Measurements from ENCODE around the gene TFCP2. TPM values are rescaled to one million over a fixed set of nuclear protein-coding genes. Genes with fewer than 3 reads are reported as not detected.

TFCP2 gene
- total RNA-seq, 1 donor from 2014 or later: 20.6 TPM

DNA sequence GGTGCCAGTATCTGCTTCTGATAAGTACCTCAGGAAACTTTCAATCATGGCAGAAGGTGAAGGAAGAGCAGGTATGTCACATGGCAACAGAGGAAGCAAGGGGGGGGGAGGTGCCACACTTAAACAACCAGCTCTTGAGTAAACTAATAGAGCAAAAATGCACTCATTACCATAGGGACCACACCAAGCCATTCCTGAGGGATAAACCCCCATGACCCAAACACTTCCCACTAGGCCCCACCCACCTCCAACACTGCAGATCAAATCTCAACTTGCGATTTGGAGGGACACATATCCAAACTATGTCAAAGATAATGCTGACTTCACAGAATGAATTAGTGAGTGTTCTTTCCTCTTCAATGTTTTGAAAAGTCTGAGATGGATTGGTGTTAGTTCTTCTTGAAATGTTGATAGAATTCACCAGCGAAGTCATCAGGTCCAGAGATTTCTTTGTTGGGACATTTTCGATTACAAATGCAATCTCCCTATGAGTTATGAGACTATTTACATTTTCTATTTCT, 16.6 kb downstream of the TFCP2 start:
- H3K4me1 Mint-ChIP-seq (ENCODE audit: unreplicated experiment): peaks cover 8% of the 10 kb centered on the region
- TF ChIP-seq, protein P1, sequence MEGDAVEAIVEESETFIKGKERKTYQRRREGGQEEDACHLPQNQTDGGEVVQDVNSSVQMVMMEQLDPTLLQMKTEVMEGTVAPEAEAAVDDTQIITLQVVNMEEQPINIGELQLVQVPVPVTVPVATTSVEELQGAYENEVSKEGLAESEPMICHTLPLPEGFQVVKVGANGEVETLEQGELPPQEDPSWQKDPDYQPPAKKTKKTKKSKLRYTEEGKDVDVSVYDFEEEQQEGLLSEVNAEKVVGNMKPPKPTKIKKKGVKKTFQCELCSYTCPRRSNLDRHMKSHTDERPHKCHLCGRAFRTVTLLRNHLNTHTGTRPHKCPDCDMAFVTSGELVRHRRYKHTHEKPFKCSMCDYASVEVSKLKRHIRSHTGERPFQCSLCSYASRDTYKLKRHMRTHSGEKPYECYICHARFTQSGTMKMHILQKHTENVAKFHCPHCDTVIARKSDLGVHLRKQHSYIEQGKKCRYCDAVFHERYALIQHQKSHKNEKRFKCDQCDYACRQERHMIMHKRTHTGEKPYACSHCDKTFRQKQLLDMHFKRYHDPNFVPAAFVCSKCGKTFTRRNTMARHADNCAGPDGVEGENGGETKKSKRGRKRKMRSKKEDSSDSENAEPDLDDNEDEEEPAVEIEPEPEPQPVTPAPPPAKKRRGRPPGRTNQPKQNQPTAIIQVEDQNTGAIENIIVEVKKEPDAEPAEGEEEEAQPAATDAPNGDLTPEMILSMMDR (IDR thresholded peaks at IDR 0.05): no peak
- no peaks in the 10 kb centered on the region for H3K9me3 Mint-ChIP-seq (ENCODE audit: unreplicated experiment)
- no peaks in the 10 kb centered on the region for H3K36me3 Mint-ChIP-seq (ENCODE audit: unreplicated experiment)
- no peaks in the 10 kb centered on the region for H3K27me3 Mint-ChIP-seq (ENCODE audit: unreplicated experiment)
- no peak for DNase-seq (ENCODE audit: extremely low spot score, unreplicated experiment)
- no peak overlapping the region for H3K4me3 Mint-ChIP-seq (ENCODE audit: unreplicated experiment)
- H3K27ac Mint-ChIP-seq (ENCODE audit: unreplicated experiment): no peak overlapping the region

DNA sequence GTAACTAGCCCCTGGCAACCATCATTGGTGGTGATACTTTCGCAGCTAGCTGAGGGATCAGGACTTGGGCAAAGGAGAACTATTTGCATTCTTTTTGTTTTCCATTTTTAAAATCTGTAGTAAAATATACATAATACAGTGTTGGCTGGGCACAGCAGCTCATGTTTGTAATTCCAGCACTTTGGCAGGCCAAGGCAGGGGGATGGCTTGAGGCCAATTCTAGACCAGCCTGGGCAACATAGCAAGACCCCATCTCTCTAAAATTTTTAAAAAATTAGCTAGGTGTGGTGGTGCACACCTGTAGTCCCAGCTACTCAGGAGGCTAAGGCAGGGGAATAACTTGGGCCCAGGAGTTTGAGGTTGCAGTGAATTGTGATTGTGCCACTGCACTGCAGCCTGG, 20.0 kb downstream of the TFCP2 start:
- no peaks in the 10 kb centered on the region for H3K36me3 Mint-ChIP-seq (ENCODE audit: unreplicated experiment)
- peaks cover 2% of the 10 kb centered on the region for H3K4me1 Mint-ChIP-seq (ENCODE audit: unreplicated experiment)
- no peaks in the 10 kb centered on the region for H3K27me3 Mint-ChIP-seq (ENCODE audit: unreplicated experiment)
- no peak for DNase-seq (ENCODE audit: extremely low spot score, unreplicated experiment)
- no peak overlapping the region for H3K27ac Mint-ChIP-seq (ENCODE audit: unreplicated experiment)
- H3K9me3 Mint-ChIP-seq (ENCODE audit: unreplicated experiment): no peaks in the 10 kb centered on the region
- no peak overlapping the region for H3K4me3 Mint-ChIP-seq (ENCODE audit: unreplicated experiment)
- TF ChIP-seq, protein P1 (IDR thresholded peaks at IDR 0.05): no peak

DNA sequence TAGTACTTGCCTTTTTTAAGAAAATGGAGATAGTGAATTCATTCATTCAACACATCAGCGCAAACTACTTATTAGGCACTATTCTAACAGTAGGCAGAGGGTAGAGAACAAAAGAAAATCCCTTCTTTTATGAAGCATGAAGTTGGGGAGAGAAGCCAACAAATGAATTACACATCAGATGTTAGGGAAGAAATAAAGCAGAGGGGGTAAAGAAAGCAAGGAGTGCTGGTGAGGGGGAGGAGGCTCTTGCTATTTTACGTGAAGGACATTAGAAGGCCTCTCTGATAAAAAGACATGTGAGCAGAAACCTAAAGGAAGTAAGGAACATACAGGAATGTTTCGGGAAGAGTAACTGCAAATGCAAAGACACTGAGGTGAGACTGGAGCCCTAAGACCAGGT, 22.2 kb downstream of the TFCP2 start:
- Mint-ChIP-seq H3K36me3 (ENCODE audit: unreplicated experiment) (no peaks in the 10 kb centered on the region), H3K27ac (ENCODE audit: unreplicated experiment) (no peak overlapping the region), H3K9me3 (ENCODE audit: unreplicated experiment) (no peaks in the 10 kb centered on the region), H3K4me3 (ENCODE audit: unreplicated experiment) (no peak overlapping the region), H3K4me1 (ENCODE audit: unreplicated experiment) (peaks cover 2% of the 10 kb centered on the region), H3K27me3 (ENCODE audit: unreplicated experiment) (no peaks in the 10 kb centered on the region)
- no peak for DNase-seq (ENCODE audit: extremely low spot score, unreplicated experiment)
- TF ChIP-seq, protein P1 (IDR thresholded peaks at IDR 0.05): no peak

DNA sequence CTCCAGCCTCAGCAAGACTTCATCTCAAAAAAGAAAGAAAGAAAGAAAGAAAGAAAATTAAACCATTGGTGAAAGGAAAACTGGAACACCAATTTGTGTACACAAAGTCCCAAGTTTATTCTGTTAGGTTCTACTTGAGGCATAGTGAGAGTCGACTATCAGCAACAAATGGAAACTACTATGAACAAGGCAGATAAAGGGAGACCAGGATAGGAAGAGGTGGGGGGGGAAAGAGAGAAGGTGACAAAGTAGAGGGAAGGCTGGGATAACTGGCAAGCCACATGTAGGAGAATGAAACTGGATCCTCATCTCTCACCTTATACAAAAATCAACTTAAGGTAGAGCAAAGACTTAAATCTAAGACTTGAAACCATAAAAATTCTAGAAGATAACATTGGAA, 25.6 kb downstream of the TFCP2 start:
- H3K27me3 Mint-ChIP-seq (ENCODE audit: unreplicated experiment): no peaks in the 10 kb centered on the region
- no peaks in the 10 kb centered on the region for H3K9me3 Mint-ChIP-seq (ENCODE audit: unreplicated experiment)
- DNase-seq (ENCODE audit: extremely low spot score, unreplicated experiment): no peak
- H3K4me3 Mint-ChIP-seq (ENCODE audit: unreplicated experiment): no peak overlapping the region
- H3K36me3 Mint-ChIP-seq (ENCODE audit: unreplicated experiment): peaks cover 3% of the 10 kb centered on the region
- TF ChIP-seq, protein P1 (IDR thresholded peaks at IDR 0.05): no peak
- H3K4me1 Mint-ChIP-seq (ENCODE audit: unreplicated experiment): peaks cover 2% of the 10 kb centered on the region
- no peak overlapping the region for H3K27ac Mint-ChIP-seq (ENCODE audit: unreplicated experiment)

DNA sequence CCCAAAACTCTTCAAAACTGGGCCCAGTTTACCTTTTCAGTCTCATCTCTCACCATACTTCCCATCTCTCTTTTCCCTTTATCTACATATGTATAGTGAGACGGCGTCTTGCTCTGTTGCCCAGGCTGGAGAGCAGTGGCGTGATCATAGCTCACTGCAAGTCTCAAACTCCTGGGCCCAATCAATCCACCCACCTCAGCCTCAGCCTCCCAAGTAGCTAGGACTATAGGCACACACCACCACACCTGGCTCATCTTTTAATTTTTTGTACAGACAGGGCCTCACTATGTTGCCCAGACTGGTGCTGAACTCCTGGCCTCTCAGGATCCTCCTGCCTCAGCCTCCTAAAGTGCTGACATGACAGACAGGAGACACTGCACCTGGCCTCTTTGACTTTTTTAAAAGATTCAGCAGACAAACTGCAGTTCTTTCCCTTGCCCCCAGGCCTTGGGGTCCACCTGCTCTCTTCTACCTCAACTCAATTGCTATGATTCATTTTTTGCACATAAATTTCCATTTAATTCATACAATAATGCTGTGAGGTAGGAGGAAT, 33.6 kb downstream of the TFCP2 start:
- TF ChIP-seq, protein P1 (IDR thresholded peaks at IDR 0.05): no peak
- H3K4me3 Mint-ChIP-seq (ENCODE audit: unreplicated experiment): no peak overlapping the region
- H3K27me3 Mint-ChIP-seq (ENCODE audit: unreplicated experiment): no peaks in the 10 kb centered on the region
- DNase-seq (ENCODE audit: extremely low spot score, unreplicated experiment): no peak
- H3K9me3 Mint-ChIP-seq (ENCODE audit: unreplicated experiment): no peaks in the 10 kb centered on the region
- no peak overlapping the region for H3K27ac Mint-ChIP-seq (ENCODE audit: unreplicated experiment)
- peaks cover 5% of the 10 kb centered on the region for H3K36me3 Mint-ChIP-seq (ENCODE audit: unreplicated experiment)
- no peaks in the 10 kb centered on the region for H3K4me1 Mint-ChIP-seq (ENCODE audit: unreplicated experiment)

All from osteocyte (in vitro differentiated cells).